ENCODE measurements around the gene ABTB2.

Gene ABTB2

DNA sequence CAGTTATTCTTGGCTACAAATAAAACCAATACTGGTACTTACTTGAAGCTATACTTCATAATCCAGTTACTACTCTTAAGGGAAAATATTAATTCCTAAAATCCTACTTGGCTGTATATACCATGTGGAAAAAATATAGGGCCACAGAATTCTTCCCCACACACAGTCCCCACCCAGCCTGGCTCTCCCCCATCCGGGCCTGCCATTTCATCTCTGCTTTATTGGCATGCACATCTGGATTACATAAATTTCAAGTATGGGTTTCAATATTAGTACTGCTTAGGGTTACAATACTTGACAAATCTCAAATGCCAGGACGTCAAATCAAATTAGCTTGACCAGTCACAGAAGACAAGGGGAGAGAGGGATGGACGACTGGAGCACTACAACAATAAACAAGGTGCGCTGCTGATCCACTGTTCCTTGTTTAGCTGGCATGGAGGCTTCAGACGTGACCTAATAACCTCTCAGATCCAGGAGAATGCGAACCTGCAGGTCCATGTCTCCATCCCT is 81.4 kb downstream of the ABTB2 start:
- no peaks in the 10 kb centered on the region for H3K4me1 ChIP-seq (ENCODE audit: control insufficient read depth, insufficient read depth, low read length)
- H3K9me3 ChIP-seq (ENCODE audit: control insufficient read depth, insufficient read depth, low read length): no peaks in the 10 kb centered on the region
- no peaks in the 10 kb centered on the region for H3K27me3 ChIP-seq (ENCODE audit: control insufficient read depth, insufficient read depth, low read length)
- no peak overlapping the region for H3K4me3 ChIP-seq (ENCODE audit: low read depth, low read length)
- H3K36me3 ChIP-seq (ENCODE audit: control insufficient read depth, insufficient read depth, low read length): no peaks in the 10 kb centered on the region
- H3K9ac ChIP-seq (ENCODE audit: low read depth, low read length): no peak overlapping the region

DNA sequence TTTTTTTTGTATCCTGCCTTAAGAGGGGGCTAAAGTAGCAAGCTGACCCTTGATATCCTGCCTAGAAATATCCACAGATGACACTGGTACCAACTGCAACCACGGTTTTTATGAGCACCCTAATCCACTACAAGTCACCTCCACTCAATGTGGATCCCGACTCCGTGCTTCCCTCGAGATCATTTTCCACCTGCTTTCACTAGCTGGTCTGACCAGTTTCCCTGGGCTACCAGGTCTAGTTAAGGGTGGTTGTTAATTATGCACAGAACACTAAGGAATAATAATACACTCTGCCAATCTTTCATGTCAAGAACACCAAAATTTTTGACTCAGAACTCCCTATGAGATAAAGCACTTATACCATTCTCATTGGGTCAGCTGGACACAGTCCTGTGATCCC is 82.3 kb downstream of the ABTB2 start:
- no peak overlapping the region for H3K9ac ChIP-seq (ENCODE audit: low read depth, low read length)
- no peaks in the 10 kb centered on the region for H3K27me3 ChIP-seq (ENCODE audit: control insufficient read depth, insufficient read depth, low read length)
- no peaks in the 10 kb centered on the region for H3K36me3 ChIP-seq (ENCODE audit: control insufficient read depth, insufficient read depth, low read length)
- H3K4me3 ChIP-seq (ENCODE audit: low read depth, low read length): no peak overlapping the region
- no peaks in the 10 kb centered on the region for H3K9me3 ChIP-seq (ENCODE audit: control insufficient read depth, insufficient read depth, low read length)
- no peaks in the 10 kb centered on the region for H3K4me1 ChIP-seq (ENCODE audit: control insufficient read depth, insufficient read depth, low read length)

DNA sequence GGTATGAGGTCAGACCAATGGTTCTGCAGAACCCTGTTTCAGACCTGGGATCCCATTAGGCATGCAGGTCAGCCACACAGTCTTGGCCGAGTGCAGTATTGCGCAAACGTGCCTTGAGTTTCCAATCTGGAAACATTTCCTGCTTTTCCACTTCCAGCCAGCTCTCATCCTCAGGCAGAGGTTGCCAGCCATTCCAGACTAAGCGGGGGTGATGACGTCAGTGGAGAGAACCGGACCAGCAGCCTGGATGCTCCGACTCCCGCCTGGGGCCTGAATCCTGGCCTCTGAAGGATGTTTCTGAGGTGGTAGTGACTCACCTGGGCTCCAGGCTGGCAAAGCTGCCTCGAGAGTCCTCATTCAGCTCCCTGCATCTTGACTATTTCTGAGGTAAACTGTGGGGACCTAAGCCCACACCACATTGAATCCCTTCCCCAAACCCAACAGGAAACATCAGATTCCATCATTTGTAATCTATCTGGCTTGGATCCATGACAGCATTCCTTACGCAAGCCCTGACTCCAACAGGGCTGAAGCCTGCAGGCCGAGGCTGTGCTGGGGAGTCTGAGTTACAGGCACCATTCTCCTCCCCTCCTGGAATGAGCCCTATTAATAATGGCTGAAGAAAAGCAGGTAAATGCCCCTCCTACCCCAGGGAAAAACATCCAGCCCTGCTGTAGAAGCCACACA is 83.0 kb downstream of the ABTB2 start:
- Histone ChIP-seq H3K36me3 (ENCODE audit: control insufficient read depth, insufficient read depth, low read length) (no peaks in the 10 kb centered on the region), H3K27me3 (ENCODE audit: control insufficient read depth, insufficient read depth, low read length) (no peaks in the 10 kb centered on the region), H3K4me1 (ENCODE audit: control insufficient read depth, insufficient read depth, low read length) (no peaks in the 10 kb centered on the region), H3K9ac (ENCODE audit: low read depth, low read length) (no peak overlapping the region), H3K9me3 (ENCODE audit: control insufficient read depth, insufficient read depth, low read length) (no peaks in the 10 kb centered on the region), H3K4me3 (ENCODE audit: low read depth, low read length) (no peak overlapping the region)

DNA sequence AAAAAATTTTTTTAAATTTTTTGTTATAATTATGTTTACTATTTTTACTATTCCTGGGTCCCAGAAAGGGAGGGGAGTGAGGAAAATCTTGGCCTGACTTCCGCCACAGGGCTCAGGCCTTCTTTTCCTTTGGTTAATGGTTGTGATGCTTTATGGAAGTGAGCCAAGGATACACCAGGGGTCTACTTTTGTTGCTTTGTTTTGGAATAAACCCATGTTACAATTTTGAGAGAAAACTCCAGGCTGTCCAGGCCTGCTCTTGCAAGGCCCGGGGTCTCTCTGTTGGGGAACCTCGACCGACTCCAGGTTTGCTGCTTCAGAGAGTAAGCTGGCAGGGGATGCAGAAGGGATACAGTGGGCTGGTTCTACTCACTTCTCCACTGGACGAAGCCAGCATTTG is 84.7 kb downstream of the ABTB2 start:
- Histone ChIP-seq H3K4me3 (ENCODE audit: low read depth, low read length) (no peak overlapping the region), H3K4me1 (ENCODE audit: control insufficient read depth, insufficient read depth, low read length) (no peaks in the 10 kb centered on the region), H3K36me3 (ENCODE audit: control insufficient read depth, insufficient read depth, low read length) (no peaks in the 10 kb centered on the region), H3K9me3 (ENCODE audit: control insufficient read depth, insufficient read depth, low read length) (no peaks in the 10 kb centered on the region), H3K9ac (ENCODE audit: low read depth, low read length) (no peak overlapping the region), H3K27me3 (ENCODE audit: control insufficient read depth, insufficient read depth, low read length) (no peaks in the 10 kb centered on the region)

DNA sequence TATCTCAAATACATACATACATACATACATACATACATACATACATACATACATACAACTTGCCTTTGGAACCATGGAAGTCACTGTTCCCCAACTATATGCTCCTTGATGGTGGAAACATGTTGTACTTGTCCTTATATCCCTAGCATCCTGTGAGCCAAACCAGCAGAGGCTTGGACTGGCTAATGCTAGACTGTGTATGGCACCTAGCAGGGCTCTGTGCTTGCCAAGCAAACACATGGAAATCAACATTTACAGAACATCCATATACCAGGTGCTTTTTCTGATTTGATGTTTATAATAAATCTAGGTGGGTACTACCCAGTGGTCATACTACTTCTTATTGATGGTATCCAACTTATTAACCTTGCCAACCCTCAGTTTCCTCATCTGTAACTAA is 86.1 kb downstream of the ABTB2 start:
- no peaks in the 10 kb centered on the region for H3K27me3 ChIP-seq (ENCODE audit: control insufficient read depth, insufficient read depth, low read length)
- H3K4me3 ChIP-seq (ENCODE audit: low read depth, low read length): no peak overlapping the region
- H3K4me1 ChIP-seq (ENCODE audit: control insufficient read depth, insufficient read depth, low read length): no peaks in the 10 kb centered on the region

DNA sequence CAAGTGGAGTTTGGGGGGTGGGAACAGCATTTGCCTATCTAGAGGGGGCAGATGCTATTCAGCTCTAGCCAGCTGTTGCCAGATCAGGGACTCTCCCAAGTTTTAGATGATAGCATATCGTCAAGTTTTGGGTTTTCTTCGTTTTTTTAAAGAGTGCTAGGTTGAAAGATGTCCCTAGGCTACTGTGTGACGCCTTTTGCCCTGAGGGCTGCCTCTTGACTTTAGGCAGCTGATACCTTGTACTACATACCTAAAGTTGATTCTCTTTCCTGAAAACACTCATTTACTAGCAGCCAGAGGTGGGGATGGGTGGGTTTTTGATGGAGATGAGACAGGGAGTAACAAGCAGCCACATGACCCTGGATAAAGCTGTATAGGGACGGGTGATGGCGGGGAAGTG is 87.1 kb downstream of the ABTB2 start:
- H3K4me1 ChIP-seq (ENCODE audit: control insufficient read depth, insufficient read depth, low read length): no peaks in the 10 kb centered on the region
- H3K9me3 ChIP-seq (ENCODE audit: control insufficient read depth, insufficient read depth, low read length): no peaks in the 10 kb centered on the region
- no peaks in the 10 kb centered on the region for H3K36me3 ChIP-seq (ENCODE audit: control insufficient read depth, insufficient read depth, low read length)
- no peak overlapping the region for H3K9ac ChIP-seq (ENCODE audit: low read depth, low read length)
- no peaks in the 10 kb centered on the region for H3K27me3 ChIP-seq (ENCODE audit: control insufficient read depth, insufficient read depth, low read length)
- no peak overlapping the region for H3K4me3 ChIP-seq (ENCODE audit: low read depth, low read length)

More for the DNA sequence above, 86.1 kb downstream of the ABTB2 start:
- Histone ChIP-seq H3K9me3 (ENCODE audit: control insufficient read depth, insufficient read depth, low read length) (no peaks in the 10 kb centered on the region), H3K36me3 (ENCODE audit: control insufficient read depth, insufficient read depth, low read length) (no peaks in the 10 kb centered on the region), H3K9ac (ENCODE audit: low read depth, low read length) (no peak overlapping the region)

DNA sequence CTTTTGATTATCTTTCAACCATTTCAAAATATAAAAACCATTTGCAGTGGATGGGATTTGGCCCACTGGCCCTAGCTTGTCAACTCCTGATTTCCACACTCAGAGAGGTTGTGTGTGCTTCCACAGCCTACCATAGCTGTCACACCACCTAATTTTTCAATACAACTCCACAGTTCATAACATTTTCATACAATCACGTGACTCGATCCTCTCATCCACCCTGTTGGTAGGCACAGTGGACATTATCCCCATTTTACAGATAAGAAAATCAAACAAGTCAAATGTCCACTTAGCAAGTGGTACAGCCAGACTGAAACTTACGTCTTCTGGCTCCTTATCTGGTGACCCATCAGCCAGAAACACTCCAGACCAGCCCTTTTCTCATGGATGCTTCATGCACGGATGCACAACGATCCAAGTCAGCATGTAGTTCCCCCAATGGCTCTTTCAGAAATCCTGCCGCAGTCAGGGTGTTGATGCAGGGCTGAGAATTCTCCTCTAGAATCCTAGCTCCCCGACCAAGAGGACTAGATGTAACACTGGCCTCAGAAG is 88.0 kb downstream of the ABTB2 start:
- Histone ChIP-seq H3K9me3 (ENCODE audit: control insufficient read depth, insufficient read depth, low read length) (no peaks in the 10 kb centered on the region), H3K27me3 (ENCODE audit: control insufficient read depth, insufficient read depth, low read length) (no peaks in the 10 kb centered on the region), H3K4me3 (ENCODE audit: low read depth, low read length) (no peak overlapping the region), H3K4me1 (ENCODE audit: control insufficient read depth, insufficient read depth, low read length) (no peaks in the 10 kb centered on the region), H3K9ac (ENCODE audit: low read depth, low read length) (no peak overlapping the region), H3K36me3 (ENCODE audit: control insufficient read depth, insufficient read depth, low read length) (no peaks in the 10 kb centered on the region)

DNA sequence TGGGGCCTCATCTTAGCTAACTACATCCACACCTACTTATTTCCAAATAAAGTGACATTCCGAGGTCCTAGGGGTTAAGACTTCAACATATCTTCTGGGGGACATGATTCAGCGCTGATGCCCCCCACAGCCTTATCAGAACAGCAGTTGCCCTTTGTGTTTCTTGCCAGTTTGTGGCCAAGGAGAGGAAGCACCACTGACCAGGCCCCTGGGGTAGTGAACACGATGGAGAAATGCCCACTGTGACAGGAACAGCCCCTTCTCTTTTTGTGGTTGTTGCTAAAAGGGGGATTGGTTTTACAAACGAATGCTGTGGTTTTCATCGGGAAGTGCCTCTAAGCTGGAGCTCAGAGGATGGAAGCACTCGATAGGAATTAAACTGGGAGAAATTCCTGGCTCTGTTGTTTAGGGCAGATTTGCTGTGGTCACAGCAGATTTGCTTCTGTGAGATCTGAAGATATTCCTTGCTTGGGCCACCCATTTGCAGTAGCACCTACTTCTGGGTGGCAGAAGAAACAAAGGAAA is 88.8 kb downstream of the ABTB2 start:
- Histone ChIP-seq H3K9ac (ENCODE audit: low read depth, low read length) (no peak overlapping the region), H3K9me3 (ENCODE audit: control insufficient read depth, insufficient read depth, low read length) (no peaks in the 10 kb centered on the region), H3K4me3 (ENCODE audit: low read depth, low read length) (no peak overlapping the region), H3K27me3 (ENCODE audit: control insufficient read depth, insufficient read depth, low read length) (no peaks in the 10 kb centered on the region), H3K36me3 (ENCODE audit: control insufficient read depth, insufficient read depth, low read length) (no peaks in the 10 kb centered on the region), H3K4me1 (ENCODE audit: control insufficient read depth, insufficient read depth, low read length) (no peaks in the 10 kb centered on the region)

DNA sequence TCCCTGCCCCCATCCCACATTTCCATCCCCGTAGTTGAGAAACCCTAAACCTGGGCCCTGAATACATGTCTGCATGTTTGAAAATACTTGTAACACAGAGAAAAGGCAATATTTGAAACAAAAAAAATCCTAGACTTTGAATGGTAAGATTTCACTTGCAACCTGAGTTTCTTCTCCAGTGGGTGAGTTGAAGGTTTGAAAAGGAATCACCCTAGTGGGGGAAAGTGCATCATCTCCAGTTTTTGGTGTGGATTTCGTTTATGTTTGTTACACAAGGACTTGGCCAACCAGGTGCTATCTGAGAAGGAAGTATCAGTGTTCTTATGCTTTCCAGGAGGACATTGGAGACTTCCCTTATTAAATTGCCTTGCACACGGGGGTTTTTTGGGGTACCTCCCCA is 90.4 kb downstream of the ABTB2 start:
- Histone ChIP-seq H3K9me3 (ENCODE audit: control insufficient read depth, insufficient read depth, low read length) (no peaks in the 10 kb centered on the region), H3K9ac (ENCODE audit: low read depth, low read length) (no peak overlapping the region), H3K4me3 (ENCODE audit: low read depth, low read length) (no peak overlapping the region), H3K27me3 (ENCODE audit: control insufficient read depth, insufficient read depth, low read length) (no peaks in the 10 kb centered on the region), H3K4me1 (ENCODE audit: control insufficient read depth, insufficient read depth, low read length) (peaks cover 5% of the 10 kb centered on the region), H3K36me3 (ENCODE audit: control insufficient read depth, insufficient read depth, low read length) (no peaks in the 10 kb centered on the region)

DNA sequence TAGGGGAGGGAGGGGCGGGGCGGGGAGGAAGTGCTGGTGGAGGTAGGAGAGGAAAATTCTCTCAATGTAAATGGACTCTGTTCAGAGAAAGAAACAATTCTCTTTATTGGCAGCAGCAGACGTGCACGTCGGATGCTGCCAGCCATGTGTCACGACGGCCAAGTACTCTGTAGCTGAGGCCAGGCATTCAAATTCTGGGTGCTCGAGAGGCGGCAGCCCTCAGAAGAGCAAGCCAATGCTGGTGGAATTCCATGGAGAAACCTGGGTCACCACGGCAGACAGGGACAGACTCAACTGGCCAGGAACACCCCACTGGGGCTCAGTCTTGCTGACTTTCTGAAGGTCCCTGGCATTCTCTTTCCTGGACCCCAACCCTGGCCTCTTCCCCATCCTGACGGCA is 90.8 kb downstream of the ABTB2 start:
- Histone ChIP-seq H3K4me3 (ENCODE audit: low read depth, low read length) (no peak overlapping the region), H3K36me3 (ENCODE audit: control insufficient read depth, insufficient read depth, low read length) (no peaks in the 10 kb centered on the region), H3K4me1 (ENCODE audit: control insufficient read depth, insufficient read depth, low read length) (peaks cover 5% of the 10 kb centered on the region), H3K9me3 (ENCODE audit: control insufficient read depth, insufficient read depth, low read length) (no peaks in the 10 kb centered on the region), H3K9ac (ENCODE audit: low read depth, low read length) (no peak overlapping the region), H3K27me3 (ENCODE audit: control insufficient read depth, insufficient read depth, low read length) (no peaks in the 10 kb centered on the region)

DNA sequence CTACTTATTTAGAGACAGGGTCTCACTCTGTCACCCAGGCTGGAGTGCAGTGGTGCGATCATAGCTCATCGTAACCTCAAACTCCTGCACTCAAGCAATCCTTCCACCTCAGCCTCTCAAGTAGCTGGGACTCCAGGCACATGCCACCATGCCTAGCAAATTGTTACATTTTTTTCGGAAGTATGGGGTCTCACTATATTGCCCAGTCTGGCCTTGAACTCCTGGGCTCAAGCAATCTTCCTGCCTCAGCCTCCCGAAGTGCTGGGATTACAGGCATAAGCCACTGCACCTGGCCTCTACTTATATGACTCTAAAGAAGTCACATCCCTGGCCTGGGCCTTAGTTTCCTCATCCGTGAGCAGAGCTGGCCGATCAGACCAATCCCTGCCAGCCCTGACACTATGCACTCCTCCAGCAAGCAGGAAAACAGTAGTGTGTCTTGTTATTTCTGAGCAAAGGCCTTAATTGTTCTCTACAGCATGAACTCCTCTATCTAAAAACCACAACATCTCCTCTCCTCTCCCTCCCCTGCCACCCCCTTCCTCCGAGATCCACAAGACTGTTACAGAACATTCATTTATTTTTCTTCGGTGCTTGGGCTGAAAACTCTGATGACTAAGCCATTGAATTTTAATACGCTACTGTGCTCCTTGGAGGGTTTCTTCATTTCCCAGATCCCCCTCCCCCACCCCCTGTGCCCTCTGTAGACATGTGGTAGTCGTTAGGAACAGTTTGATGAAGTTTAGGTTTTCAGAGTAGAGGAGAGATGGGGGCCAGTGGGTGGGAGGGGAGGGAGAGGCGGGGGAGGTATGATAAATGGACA is 91.5 kb downstream of the ABTB2 start:
- H3K9ac ChIP-seq (ENCODE audit: low read depth, low read length): no peak overlapping the region
- H3K4me3 ChIP-seq (ENCODE audit: low read depth, low read length): no peak overlapping the region
- no peaks in the 10 kb centered on the region for H3K9me3 ChIP-seq (ENCODE audit: control insufficient read depth, insufficient read depth, low read length)
- H3K27me3 ChIP-seq (ENCODE audit: control insufficient read depth, insufficient read depth, low read length): no peaks in the 10 kb centered on the region
- no peaks in the 10 kb centered on the region for H3K36me3 ChIP-seq (ENCODE audit: control insufficient read depth, insufficient read depth, low read length)
- H3K4me1 ChIP-seq (ENCODE audit: control insufficient read depth, insufficient read depth, low read length): peaks cover 5% of the 10 kb centered on the region
